IgD-negative memory B cell (primary cell): Measurements from ENCODE around the gene CCDC192. TPM values are rescaled to one million over a fixed set of nuclear protein-coding genes. Genes with fewer than 3 reads are reported as not detected.

Experiments used
- H3K27ac Mint-ChIP-seq, 3 donors: one replicate each; pipeline ENCODE4 v1.8.0; 2020 to 2022; ENCODE audit warnings: mild to moderate bottlenecking in 3 of 3, mixed read lengths in 3 of 3, moderate library complexity in 1 of 3
- H3K27me3 Mint-ChIP-seq: one replicate; pipeline ENCODE4 v1.8.0; 2021; ENCODE audit warnings: mixed read lengths
- H3K36me3 Mint-ChIP-seq: one replicate; pipeline ENCODE4 v1.8.0; 2020; ENCODE audit warnings: mild to moderate bottlenecking, mixed read lengths
- H3K4me1 Mint-ChIP-seq, 3 donors: one replicate each; pipeline ENCODE4 v1.8.0; 2020 to 2022; ENCODE audit warnings: mixed read lengths in 3 of 3, mild to moderate bottlenecking in 1 of 3
- H3K4me3 Mint-ChIP-seq, 4 donors: one replicate each; pipeline ENCODE4 v1.8.0; 2020 to 2022; ENCODE audit warnings: mild to moderate bottlenecking in 4 of 4, mixed read lengths in 4 of 4, moderate library complexity in 3 of 4
- H3K9me3 Mint-ChIP-seq, 3 donors: one replicate each; pipeline ENCODE4 v1.8.0; 2020 to 2021; ENCODE audit warnings: mixed read lengths in 3 of 3, mild to moderate bottlenecking in 1 of 3
- polyA plus RNA-seq: library from polyadenylated mRNA; unstranded; fragments of 300-500 nt; fragmentation: Illumina TruSeq; gene quantifications from one replicate; pipeline ENCODE4 v1.2.3, GENCODE V29; 2021

The CCDC192 gene
- polyA plus RNA-seq, 1 donor from 2014 or later: not detected

- H3K4me3 Mint-ChIP-seq: peak overlapping the region in 1 of 4 donors; percentile 10
- H3K27me3 Mint-ChIP-seq: no peaks in the 10 kb centered on the region
- H3K27ac Mint-ChIP-seq: no peak overlapping the region
- H3K9me3 Mint-ChIP-seq: peaks cover 0 to 12% (median 0%) of the 10 kb centered on the region in 3 donors
- peaks cover 15% of the 10 kb centered on the region for H3K36me3 Mint-ChIP-seq
- no peaks in the 10 kb centered on the region for H3K4me1 Mint-ChIP-seq
Measured at GRCh38 chr5:127969651-127970050, 266.5 kb downstream of the CCDC192 start.

- no peak overlapping the region for H3K4me3 Mint-ChIP-seq
- no peaks in the 10 kb centered on the region for H3K4me1 Mint-ChIP-seq
- peaks cover 0 to 12% (median 0%) of the 10 kb centered on the region in 3 donors for H3K9me3 Mint-ChIP-seq
- peaks cover 11% of the 10 kb centered on the region for H3K36me3 Mint-ChIP-seq
- no peak overlapping the region for H3K27ac Mint-ChIP-seq
- no peaks in the 10 kb centered on the region for H3K27me3 Mint-ChIP-seq
Measured at GRCh38 chr5:127970081-127970480, 266.9 kb downstream of the CCDC192 start.

GRCh38 chr5:127970854-127971425 is 267.7 kb downstream of the CCDC192 start:
- H3K36me3 Mint-ChIP-seq: peaks cover 5% of the 10 kb centered on the region
- H3K4me1 Mint-ChIP-seq: no peaks in the 10 kb centered on the region
- H3K27ac Mint-ChIP-seq: peak overlapping the region in 1 of 3 donors; percentile 1
- H3K27me3 Mint-ChIP-seq: no peaks in the 10 kb centered on the region
- peaks cover 0 to 9% (median 0%) of the 10 kb centered on the region in 3 donors for H3K9me3 Mint-ChIP-seq
- H3K4me3 Mint-ChIP-seq: no peak overlapping the region

GRCh38 chr5:127975961-127976360 is 272.8 kb downstream of the CCDC192 start:
- no peaks in the 10 kb centered on the region for H3K9me3 Mint-ChIP-seq

GRCh38 chr5:127976525-127976924 is 273.3 kb downstream of the CCDC192 start:
- peaks cover 5% of the 10 kb centered on the region for H3K36me3 Mint-ChIP-seq
- H3K4me1 Mint-ChIP-seq: peaks cover 0 to 5% (median 3%) of the 10 kb centered on the region in 3 donors
- no peak overlapping the region for H3K27ac Mint-ChIP-seq
- H3K9me3 Mint-ChIP-seq: no peaks in the 10 kb centered on the region
- no peaks in the 10 kb centered on the region for H3K27me3 Mint-ChIP-seq
- H3K4me3 Mint-ChIP-seq: no peak overlapping the region

More at GRCh38 chr5:127975961-127976360, 272.8 kb downstream of the CCDC192 start:
- peaks cover 5% of the 10 kb centered on the region for H3K36me3 Mint-ChIP-seq
- no peak overlapping the region for H3K27ac Mint-ChIP-seq
- H3K4me1 Mint-ChIP-seq: peaks cover 0 to 5% (median 3%) of the 10 kb centered on the region in 3 donors
- no peaks in the 10 kb centered on the region for H3K27me3 Mint-ChIP-seq
- no peak overlapping the region for H3K4me3 Mint-ChIP-seq

- no peak overlapping the region for H3K4me3 Mint-ChIP-seq
- H3K27me3 Mint-ChIP-seq: no peaks in the 10 kb centered on the region
- H3K36me3 Mint-ChIP-seq: peaks cover 5% of the 10 kb centered on the region
- H3K4me1 Mint-ChIP-seq: peaks cover 0 to 5% (median 3%) of the 10 kb centered on the region in 3 donors
- H3K27ac Mint-ChIP-seq: no peak overlapping the region
- H3K9me3 Mint-ChIP-seq: no peaks in the 10 kb centered on the region
Measured at GRCh38 chr5:127976991-127977717, 274.0 kb downstream of the CCDC192 start.

GRCh38 chr5:127978738-127979300 is 275.6 kb downstream of the CCDC192 start:
- Mint-ChIP-seq H3K4me3 (no peak overlapping the region), H3K4me1 (peaks cover 0 to 5% (median 3%) of the 10 kb centered on the region in 3 donors), H3K36me3 (peaks cover 12% of the 10 kb centered on the region), H3K9me3 (no peaks in the 10 kb centered on the region), H3K27ac (no peak overlapping the region), H3K27me3 (no peaks in the 10 kb centered on the region)

- Mint-ChIP-seq H3K4me3 (no peak overlapping the region), H3K4me1 (peaks cover 0 to 5% (median 3%) of the 10 kb centered on the region in 3 donors), H3K27me3 (no peaks in the 10 kb centered on the region), H3K27ac (no peak overlapping the region), H3K9me3 (no peaks in the 10 kb centered on the region), H3K36me3 (peaks cover 12% of the 10 kb centered on the region)
Measured at GRCh38 chr5:127979475-127979874, 276.3 kb downstream of the CCDC192 start.

- Mint-ChIP-seq H3K9me3 (no peaks in the 10 kb centered on the region), H3K4me1 (peaks cover 0 to 6% (median 3%) of the 10 kb centered on the region in 3 donors), H3K27ac (no peak overlapping the region), H3K4me3 (no peak overlapping the region), H3K36me3 (peaks cover 12% of the 10 kb centered on the region), H3K27me3 (no peaks in the 10 kb centered on the region)
Measured at GRCh38 chr5:127980843-127981242, 277.7 kb downstream of the CCDC192 start.

GRCh38 chr5:127981498-127981897 is 278.3 kb downstream of the CCDC192 start:
- Mint-ChIP-seq H3K27ac (no peak overlapping the region), H3K9me3 (no peaks in the 10 kb centered on the region), H3K4me3 (no peak overlapping the region), H3K4me1 (peaks cover 0 to 4% (median 3%) of the 10 kb centered on the region in 3 donors), H3K27me3 (no peaks in the 10 kb centered on the region), H3K36me3 (peaks cover 12% of the 10 kb centered on the region)

- Mint-ChIP-seq H3K4me3 (peak overlapping the region in 1 of 4 donors; percentile 10), H3K36me3 (peaks cover 10% of the 10 kb centered on the region), H3K27me3 (no peaks in the 10 kb centered on the region), H3K4me1 (peaks cover 0 to 1% (median 0%) of the 10 kb centered on the region in 3 donors), H3K9me3 (peaks cover 0 to 5% (median 0%) of the 10 kb centered on the region in 3 donors), H3K27ac (no peak overlapping the region)
Measured at GRCh38 chr5:127985811-127986325, 282.7 kb downstream of the CCDC192 start.

- Mint-ChIP-seq H3K4me3 (no peak overlapping the region), H3K4me1 (peaks cover 0 to 1% (median 0%) of the 10 kb centered on the region in 3 donors), H3K9me3 (peaks cover 0 to 5% (median 0%) of the 10 kb centered on the region in 3 donors), H3K27ac (no peak overlapping the region), H3K27me3 (no peaks in the 10 kb centered on the region), H3K36me3 (peaks cover 12% of the 10 kb centered on the region)
Measured at GRCh38 chr5:127987354-127988145, 284.4 kb downstream of the CCDC192 start.

GRCh38 chr5:127988146-127988760 is 285.1 kb downstream of the CCDC192 start:
- Mint-ChIP-seq H3K36me3 (peaks cover 10% of the 10 kb centered on the region), H3K4me1 (peaks cover 0 to 1% (median 0%) of the 10 kb centered on the region in 3 donors), H3K27me3 (no peaks in the 10 kb centered on the region), H3K27ac (no peak overlapping the region), H3K4me3 (no peak overlapping the region), H3K9me3 (peaks cover 0 to 5% (median 0%) of the 10 kb centered on the region in 3 donors)
